ENCODE measurements around the gene PIP5K1C.

DNA sequence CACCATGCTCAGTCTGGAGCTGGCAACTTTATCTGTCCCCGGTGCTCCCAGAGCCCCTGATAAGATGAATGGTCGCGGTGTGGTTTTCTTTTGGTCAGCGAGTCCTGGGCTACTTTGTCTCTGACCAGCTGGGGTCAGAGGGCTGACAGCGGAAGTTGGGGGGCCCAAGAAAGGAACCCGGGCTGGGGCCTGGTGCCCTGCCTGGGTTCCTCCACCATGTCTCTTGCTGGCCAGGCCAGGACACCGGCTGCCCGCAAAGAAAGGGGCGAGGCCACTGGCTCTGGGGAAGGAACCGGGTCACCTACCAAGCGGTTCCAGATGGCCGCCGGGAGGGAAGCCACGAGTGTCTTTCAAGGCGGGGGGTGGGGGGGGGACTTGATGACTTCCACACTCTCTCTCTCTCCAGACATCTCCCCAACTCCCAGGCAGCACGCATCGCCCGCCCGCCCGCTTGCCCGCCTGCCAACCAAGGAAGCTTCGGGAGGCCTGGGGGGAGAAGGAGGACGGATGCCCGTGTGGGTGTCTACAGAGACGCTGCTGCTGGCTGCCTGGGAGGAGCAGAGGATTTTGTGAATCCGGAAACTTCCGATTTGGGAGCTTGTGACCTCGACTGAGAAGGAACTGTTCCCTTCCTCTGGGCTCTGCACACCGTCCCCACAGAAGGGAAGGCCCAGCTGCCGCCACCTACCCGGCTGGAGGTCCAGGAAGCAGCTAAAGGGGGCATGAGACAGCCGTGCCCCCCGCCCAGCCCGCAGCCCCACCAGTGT is 1.1 kb downstream of the PIP5K1C start:
- TF ChIP-seq TAF1 (IDR thresholded peaks at IDR 0.05; ENCODE audit: borderline replicate concordance, insufficient read depth, low read length) (no peak), POLR2AphosphoS5 (IDR thresholded peaks at IDR 0.05; ENCODE audit: low read depth, low read length) (no peak)

Data from PFSK-1 (cell line).